GM21367 (cell line): ENCODE results near the gene GABRG3.

Experiments used
- ATAC-seq: cut with Tn5 transposase; IDR thresholded peaks from one replicate; pipeline ENCODE4 v1.9.1; 2021; ENCODE audit not compliant: unreplicated experiment

Gene GABRG3

DNA sequence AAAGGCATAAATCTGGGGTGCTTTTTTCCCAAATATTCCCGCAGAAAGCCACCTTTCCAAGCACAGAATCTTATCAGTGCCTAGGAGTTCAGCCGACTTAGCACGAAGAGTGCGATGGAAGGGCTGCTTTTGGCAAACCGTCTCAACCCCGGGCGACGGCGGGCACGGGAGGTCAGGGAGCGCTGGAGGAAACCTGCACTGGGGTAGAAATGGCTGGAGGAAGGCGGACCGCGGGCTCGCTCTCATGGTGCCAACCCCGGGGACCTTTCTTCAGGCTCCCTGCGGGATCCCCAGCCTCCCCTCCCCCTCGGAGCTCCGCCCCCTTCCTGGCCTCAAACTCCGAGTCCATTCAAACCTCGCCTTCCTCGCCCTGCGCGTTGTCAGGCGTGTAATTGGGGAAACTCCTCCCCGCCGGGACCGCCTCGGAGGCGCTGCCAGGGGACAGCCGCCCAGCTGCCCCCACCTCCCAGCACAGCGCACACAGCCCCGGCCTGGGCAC, at the start of gene GABRG3:
GABRG3 (plus strand) TSS at position 470 of the 499 bp plus-strand sequence.
- ATAC-seq = no peak

DNA sequence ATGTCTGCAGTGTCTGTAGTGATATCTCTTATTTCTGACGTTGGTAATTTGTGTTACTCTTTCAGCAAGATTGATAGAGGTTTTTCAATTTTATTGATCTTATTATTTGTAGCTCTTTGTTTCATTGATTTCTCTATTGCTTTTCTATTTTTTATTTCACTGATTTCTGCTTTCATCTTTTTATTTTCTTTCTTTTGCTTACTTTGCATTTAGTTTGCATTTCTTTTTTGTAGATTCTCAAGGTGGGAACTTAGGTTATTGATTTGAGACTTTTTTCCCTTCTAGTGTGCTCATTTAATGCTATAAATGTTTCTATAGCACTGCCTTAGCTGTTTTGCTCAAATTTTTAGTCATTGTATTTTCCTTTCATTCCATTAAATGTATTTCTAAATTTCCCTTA, 49.5 kb upstream of the GABRG3 start:
- ATAC-seq = no peak

DNA sequence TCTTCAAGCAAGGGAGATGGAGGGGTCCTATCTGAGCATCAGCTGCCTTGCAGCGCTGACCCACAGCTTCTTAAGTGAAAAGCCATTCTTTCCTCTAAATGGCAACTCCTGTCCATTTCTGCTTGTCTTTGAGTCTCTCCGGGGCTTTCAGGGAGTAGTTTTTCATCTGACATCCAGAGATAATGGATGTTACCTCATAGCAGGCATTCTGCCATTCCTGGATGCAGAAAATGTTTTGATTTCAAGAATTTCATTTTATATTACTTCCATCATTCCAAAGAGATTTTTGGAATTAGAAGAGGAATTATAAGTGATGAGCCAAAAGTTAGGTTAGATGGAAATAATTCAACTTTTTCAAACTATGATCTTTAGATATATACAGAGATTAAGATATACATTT, 44.9 kb upstream of the GABRG3 start:
- no peak for ATAC-seq

DNA sequence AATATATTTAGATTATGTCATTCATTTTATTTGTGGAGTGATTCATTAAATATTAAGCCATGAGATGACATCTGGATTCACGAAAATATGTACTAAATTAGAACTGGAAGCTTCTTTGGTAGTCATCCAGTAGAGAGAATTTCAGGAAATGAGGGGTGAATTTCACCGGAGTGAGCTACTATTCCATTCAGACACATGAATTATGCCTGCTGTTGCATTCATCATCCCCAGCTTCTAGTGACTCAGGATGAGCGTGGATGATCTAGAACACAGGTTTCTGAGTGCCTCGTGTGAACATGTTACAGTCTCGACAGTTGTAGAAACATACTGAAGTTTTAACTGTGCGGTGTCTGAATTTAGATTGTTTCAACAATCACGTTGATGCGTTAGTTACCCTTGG, 42.9 kb upstream of the GABRG3 start:
- ATAC-seq = no peak

DNA sequence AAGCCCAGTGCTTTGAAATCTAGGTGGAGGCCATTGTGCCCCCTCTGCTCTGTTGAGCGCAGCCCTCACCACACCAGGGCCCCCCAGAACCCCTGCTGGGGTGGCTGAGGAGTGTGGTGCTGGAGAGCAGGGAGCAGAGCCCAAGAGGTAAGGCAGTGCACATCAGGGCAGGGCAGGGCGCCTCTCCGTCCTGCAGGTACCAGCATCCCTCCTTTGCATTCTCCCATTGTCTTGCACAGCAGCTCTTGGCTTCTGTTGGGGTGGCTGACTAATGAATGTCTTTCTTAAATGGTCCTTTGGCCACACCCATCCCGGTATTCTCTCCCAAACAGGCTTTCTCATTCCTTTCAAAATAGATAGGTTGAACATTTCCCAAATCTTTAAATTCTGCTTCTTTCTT, 41.4 kb upstream of the GABRG3 start:
- ATAC-seq = no peak

DNA sequence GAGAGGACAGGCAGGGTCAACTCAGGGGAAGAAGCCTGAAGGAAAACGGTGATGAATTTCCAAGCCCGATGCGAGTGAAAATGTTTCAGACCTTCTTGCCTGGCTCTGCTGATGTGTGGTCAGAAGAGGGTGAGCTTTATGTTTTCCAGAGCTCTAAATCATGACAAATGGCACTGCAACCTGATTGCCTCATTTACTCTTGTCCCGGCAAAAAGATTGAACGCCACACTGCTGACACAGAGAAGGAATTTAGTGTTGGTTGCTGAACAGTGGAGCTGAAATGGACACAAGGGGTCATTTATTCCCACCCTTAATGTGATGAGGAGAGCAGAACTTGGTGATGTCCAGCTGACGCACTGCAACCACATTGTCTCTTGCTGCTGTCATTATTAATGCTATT, 36.1 kb upstream of the GABRG3 start:
- ATAC-seq = no peak

DNA sequence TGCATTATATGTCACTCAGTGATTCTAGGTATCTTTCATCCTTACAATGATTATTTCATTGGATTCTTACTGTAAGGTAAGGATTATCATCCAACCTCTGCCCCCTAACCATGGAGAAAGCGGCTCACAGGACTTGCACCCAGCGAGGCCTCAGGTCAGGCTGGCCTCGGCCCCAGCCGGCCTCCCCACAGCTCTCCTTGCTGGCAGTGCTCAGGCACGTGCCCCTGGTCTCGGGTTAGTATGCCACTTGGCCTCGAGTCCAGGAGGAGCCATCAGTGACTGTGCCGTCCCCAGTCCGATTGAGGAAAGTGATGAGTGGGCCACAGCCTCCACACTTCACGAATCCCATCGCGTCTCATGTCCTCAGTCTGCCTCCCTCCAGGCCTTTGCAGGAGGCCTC, 35.7 kb upstream of the GABRG3 start:
- no peak for ATAC-seq

DNA sequence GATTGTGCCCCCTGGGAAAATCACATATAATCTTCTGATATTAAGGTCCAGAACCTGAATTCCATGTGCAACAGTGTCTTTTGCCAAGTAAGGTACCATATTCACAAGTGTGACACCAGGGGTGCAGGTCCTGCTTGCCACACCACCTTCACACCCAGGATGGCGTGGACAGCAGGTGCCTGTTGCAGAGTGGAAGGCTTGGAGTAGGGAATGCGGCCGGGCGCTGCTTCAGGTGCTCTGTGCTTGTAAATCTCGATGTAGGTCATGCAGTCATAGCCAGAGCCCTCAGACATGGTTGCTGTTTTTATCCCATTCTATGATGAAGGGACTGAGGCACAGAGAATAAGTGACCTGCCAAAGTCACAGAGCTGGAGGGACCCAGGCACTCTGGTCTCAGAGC, 34.5 kb upstream of the GABRG3 start:
- ATAC-seq = no peak

DNA sequence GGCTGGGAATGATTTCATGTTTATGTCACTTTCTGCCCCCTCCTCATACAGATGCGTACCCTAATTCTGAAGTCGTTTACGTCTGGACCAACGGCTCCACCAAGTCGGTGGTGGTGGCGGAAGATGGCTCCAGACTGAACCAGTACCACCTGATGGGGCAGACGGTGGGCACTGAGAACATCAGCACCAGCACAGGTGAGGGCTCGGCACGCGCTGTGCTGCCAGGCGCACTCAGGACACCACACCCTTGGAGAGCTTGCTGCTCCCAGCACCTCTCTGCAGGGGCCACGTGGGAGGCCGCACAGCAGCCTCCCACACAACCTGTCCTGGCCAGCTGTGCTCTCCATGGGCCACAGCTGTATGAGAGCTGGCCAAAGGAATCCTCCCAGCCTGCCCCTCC, 33.8 kb upstream of the GABRG3 start:
- ATAC-seq = no peak

DNA sequence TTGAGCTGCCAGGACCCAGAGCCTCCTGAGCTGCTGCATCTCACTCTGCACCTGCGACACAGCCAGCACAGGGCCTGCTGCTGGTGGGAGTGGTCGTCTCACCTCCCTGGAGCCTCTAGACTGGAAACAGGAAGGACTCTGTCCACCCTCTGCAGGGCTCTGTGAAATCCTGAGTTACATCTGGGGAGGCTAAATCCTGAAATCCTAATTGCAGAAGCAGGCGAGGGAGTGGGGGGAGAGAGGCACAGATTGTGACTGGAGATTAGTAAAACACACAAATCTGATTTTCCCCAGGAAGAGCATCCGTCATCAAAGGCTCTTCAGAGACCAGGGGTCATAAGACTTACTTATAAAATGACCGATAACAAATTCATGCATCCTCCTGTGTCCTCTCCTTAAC, 31.6 kb upstream of the GABRG3 start:
- no peak for ATAC-seq

DNA sequence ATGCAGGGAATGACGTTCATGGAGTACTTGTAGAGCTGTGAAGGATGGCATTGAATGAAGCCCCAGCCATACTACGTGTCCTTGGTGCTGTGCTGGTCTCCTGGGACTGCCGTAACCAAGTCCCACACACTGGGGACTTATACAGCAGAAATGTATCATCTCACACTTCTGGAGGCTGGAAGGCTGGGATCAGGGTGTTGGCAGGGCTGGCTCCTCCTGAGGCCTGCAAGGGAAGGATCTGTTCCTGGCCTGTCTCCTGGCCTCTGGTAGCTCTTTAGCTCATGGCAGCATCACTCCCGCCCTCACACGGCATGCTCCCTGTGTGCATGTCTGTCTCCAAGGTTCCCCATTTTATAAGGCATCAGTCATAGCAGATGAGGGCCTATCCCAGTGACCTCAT, 29.5 kb upstream of the GABRG3 start:
- no peak for ATAC-seq

DNA sequence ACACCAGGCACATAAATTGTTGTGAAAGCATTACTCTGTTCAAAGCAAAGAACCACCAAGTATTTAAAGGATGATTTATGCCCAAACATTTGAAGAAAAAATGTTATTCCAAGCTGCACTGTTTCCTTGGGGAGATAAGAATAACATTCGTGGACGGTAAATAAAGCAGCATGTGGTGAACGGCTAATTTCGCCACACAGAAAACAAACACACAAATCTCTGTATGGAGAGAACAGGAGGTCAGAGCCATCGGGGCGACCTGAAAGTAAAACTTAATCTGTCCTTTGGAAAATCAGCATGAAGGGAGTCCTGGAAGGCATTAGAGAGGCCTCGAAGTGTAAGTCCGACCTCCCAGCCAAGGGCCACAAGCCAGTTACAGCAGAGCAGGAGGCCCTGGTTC, 27.1 kb upstream of the GABRG3 start:
- no peak for ATAC-seq

DNA sequence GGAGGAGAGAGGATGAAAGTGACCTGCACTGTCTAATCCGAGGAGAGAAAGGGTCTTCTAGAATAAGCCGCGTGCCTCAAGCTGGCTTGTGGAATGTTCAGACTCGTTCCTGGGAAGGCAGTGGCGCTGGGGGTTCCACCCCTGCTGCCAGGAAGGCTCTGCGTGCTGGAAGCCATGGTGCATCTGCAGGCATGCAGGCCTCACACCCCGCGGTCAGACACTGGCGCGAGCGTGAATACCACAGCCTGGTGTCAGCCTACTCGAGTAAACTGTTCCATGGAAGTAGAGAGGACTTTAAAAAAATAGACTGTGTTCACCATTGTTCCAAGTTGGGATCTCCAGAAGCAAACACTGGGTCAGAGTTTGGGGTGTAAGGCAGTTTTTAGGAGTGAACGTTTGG, 25.9 kb upstream of the GABRG3 start:
- ATAC-seq = no peak

DNA sequence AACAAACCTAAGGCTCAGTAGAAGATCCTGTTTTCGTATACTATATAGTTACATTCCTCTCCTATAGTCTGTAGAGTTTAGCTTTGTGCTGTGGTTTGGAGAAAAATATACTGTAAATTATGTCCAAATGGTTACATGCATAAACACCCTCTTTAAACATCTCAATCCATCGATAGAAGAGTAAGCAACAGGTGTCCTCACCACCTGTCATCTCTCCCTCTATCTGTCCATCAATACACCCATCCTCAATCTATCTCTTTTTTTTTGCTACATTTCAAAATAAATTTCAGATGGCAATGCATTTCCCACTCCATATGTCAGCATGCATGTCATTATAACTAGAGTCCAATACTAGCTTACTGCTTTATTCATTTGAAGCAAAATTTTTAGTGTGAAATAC, 21.0 kb upstream of the GABRG3 start:
- ATAC-seq = no peak

DNA sequence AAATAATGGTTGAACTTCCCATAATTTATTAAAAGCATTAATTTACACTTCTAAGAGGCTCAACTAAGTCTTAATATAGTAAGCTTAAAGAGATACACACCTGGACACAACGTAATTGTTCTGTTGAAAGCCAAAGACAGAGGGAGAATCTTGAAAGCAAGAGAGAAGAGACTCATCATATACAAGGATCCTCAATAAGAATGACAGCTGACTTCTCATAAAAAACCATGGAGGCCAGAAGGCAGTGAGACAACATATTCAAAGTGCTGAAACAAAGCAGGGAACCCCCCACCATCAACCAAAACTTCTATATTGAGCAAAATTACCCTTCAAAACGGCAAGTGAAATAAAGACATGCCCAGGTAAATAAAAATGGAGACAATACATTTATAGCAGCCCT, 16.6 kb upstream of the GABRG3 start:
- ATAC-seq = no peak

DNA sequence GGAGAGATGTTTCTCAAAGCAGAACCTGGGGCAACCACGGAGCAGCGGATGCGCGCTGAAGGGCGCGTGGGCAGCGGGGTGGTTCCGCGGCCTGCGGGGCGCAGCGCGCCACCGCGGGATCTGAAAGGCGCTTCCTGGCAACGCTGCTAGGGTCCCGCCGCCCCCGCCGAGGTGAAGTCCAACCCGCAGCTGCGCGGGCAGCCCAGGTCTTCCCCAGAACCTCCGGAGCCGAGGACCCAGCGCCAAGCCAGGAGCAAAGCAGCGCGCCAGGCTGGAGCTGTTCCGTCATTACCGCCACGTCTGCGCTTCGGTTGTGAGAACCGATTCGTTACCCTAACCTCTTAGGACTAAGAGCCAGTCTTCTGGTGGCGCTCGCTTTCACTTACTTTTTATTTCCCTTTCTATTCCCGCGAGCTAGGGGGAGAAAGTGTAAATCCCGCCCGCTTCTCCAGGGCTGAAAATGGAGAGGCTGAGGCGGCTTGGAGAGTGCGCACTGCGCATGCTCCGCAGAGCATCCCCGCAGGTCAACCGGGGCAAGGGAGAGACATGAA, 3.2 kb upstream of the GABRG3 start:
- no peak for ATAC-seq

DNA sequence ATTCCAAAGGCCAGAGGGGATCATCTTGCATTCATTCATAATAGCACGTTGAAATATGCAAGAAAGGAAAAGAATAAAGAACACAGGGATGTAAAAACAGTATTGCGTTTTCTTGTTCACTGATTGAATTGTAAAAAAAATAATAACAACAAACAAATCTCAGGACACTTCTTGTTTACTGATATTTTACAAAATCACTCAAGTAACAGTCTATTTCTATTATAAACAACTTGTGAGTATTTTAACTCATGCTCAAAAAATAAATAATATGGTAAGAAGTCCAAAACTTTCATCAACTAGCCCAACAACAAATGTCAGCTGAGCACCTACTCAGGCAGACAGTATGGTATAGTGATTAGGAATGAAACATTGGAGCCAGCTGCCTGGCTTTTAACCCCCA, 2.2 kb upstream of the GABRG3 start:
- no peak for ATAC-seq

DNA sequence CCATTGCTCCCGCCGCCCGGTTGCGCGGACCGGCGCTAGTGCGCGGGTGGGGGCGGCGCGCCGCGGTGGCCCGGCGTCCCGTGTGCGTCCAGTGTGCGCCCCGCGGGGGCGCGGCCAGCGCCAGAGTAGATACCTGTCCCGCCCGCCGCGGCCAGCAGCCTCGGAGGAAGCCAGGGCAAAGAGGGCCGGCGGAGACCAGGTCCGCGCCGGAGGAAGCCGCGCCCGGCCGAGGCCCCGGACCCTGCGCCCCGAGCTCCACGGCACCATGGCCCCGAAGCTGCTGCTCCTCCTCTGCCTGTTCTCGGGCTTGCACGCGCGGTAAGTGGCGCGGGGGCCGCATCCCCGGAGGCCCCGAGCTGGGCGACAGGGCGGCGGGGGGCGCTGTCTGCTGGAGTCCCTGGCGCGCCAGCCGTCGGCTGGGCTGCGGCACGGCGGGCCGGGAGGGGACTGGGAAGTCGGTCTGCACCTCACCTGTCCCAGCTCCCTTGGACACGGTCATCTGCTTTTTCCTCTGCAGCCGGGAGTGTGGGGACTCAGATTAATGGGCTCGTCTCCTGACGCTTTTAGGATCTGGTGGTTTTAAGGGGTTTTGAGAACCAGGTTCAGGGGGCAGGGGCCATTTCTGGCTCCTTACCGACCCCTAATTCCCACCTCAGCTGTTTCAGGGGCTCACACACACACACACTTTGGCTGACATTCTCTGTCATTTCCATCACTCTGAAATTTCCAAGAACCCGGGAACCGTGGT, 464 bp downstream of the GABRG3 start:
- ATAC-seq = no peak

DNA sequence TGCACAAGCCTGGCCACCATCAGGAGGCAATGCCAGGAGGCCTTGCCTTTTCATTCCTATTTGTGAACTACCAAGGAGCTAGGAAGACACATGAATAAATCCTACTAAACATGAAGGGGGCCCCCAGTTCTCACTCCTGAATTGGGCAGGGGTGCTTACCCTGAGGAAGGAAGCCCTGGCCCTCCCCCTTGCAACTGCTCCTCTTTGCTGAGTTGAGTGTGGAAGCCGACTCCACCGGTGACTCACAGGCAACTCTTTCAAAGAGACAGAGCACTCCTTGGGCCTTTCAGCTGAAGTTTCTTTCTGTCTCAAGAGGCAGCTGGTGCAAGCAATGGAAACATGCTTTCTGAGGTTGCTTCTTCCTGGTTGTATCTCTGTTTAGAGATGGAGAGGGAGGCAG, 1.7 kb downstream of the GABRG3 start:
- no peak for ATAC-seq

DNA sequence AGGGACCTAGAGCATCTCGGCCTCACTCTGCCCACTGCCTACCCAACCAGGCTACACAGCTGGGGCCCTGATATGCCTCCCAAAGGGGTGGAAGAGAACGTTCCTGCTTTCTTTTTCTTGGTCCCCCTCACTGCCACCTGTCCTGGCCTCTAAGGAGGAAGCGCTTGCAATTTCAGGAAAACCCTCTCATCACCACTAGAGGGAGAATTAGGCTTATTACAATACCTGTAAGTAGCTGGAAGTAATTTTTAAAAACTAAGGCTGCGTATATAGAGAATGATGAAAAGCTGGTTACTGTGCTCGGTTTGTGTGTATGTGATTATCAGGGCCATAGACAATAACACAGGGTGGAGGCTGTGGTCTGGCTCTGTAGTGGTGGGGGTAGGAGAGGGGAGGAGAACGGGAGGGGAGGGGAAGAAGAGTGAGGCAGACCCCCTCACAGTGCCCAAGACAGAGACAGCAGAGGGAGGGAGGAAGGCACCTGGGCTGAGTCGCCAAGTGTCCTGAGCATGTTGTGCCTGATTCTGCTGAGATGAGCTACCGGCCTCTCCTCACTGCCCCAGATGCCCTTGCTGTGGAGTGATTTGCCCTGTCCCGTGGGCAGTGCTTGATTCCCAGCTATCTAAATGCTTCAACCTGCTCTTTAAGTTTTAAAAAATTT, 3.3 kb downstream of the GABRG3 start:
- no peak for ATAC-seq

DNA sequence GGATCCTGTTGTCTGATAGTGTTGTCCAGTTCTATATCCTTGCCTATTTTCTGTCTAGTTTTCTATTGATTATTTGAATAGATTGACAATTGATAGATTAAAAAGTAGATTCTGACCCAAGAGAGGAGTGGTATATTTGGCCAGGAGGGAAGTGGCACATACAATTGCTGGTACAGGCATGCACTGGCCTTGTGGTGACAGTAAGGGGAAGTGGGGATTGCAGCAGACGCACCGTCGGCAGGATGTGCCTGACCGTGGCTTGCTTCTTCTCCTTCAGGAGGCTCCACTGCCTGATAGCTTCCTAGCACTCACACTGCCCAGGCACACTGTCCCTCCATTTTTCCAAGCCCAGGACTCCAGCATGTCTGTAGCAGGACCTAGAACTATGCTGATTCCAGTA, 10.5 kb downstream of the GABRG3 start:
- no peak for ATAC-seq

DNA sequence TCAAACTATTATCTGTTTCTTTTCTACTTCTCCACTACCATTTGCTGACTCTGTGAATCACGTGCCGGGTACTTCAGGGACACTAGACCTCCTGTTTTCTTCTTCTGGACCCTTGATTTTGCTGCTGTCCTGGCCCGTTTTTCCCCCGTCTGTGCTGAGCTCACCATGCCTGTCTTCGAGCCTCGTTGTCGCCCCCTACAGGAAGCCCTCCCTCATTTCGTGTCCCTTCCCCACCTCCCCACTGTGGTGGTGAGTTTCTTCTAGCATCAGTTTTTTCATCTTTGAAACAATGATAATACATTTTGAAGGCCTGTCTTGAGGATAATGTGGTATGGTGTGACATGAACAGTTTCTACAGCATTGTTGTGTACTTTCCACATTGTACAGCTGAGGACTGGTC, 12.8 kb downstream of the GABRG3 start:
- no peak for ATAC-seq
